Gastrocnemius medialis (tissue), 4 donors: ENCODE data around the gene MTG2.

Source experiments
- POLR2A ChIP-seq, 2 donors: fragments of 450-650 bp; IDR thresholded peaks; one replicate each; pipeline ENCODE4 v1.6.1; 2017; ENCODE audit warnings: antibody characterized with exemption in 2 of 2, mild to moderate bottlenecking in 2 of 2, moderate library complexity in 2 of 2
- TF ChIP-seq, protein P1 (sequence below), 5 experiments: fragments of 450-650 bp in 3 of 5; fragments of 200-600 bp in 2 of 5; sonication (generic) in 2 of 5; IDR thresholded peaks in 4 of 5; conservative IDR thresholded peaks in 1 of 5; 1 replicate in 4 of 5; 2 replicates in 1 of 5; pipeline ENCODE4 v1.5.1; 2016 to 2019; ENCODE audit warnings: antibody characterized with exemption in 5 of 5, mild to moderate bottlenecking in 3 of 5, moderate library complexity in 3 of 5

DNA sequence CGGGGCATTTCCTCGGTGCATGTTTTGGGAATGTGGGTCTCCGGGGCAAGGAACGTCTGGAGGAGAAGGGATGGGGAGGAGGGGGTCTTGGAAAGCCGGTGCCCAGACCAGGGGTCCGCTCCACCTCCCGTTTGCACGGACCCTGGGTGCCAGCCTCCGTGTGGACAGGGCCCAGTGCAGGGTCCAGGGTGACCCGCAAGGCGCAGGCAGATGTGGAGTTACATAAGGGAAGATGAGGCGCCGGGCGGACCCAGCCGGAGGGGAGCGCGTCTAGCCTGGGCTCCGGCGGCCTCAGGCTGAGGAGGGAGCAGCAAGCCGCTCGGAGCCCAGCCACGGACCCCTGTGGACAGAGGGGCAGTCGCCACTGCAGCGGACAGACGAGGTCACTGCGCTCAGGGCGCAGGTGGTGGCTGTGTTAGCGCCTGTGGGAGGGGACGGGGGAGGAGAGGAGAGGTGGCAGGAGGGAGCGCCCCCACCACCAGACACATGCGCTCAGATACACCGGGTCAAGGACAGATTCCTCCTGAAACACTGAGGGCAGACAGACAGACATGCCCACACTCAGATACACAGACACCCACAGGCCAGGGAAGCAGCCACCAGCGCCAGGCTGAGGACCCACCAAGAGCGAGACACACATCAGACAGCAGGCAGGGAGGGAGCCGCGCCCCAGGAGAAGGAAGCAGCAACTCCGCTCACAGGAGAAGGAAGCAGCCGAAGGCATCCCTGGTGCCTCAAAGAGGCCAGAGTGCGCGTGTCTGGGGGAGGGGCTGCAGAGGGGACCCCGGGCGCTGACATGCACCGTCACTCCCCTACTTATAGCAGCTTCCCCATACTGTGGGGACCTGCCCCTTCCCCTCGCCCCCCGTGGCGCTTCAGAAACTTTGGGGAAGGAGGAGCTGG is 38.1 kb downstream of the MTG2 start:
- TF ChIP-seq, protein P1, sequence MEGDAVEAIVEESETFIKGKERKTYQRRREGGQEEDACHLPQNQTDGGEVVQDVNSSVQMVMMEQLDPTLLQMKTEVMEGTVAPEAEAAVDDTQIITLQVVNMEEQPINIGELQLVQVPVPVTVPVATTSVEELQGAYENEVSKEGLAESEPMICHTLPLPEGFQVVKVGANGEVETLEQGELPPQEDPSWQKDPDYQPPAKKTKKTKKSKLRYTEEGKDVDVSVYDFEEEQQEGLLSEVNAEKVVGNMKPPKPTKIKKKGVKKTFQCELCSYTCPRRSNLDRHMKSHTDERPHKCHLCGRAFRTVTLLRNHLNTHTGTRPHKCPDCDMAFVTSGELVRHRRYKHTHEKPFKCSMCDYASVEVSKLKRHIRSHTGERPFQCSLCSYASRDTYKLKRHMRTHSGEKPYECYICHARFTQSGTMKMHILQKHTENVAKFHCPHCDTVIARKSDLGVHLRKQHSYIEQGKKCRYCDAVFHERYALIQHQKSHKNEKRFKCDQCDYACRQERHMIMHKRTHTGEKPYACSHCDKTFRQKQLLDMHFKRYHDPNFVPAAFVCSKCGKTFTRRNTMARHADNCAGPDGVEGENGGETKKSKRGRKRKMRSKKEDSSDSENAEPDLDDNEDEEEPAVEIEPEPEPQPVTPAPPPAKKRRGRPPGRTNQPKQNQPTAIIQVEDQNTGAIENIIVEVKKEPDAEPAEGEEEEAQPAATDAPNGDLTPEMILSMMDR (IDR thresholded peaks at IDR 0.05 in 4 of 5, conservative IDR thresholded peaks at IDR 0.05 in 1 of 5), result no peak
- TF ChIP-seq POLR2A (IDR thresholded peaks at IDR 0.05), result no peak
